ENCODE measurements around the gene MRPL1.

The MRPL1 gene

DNA sequence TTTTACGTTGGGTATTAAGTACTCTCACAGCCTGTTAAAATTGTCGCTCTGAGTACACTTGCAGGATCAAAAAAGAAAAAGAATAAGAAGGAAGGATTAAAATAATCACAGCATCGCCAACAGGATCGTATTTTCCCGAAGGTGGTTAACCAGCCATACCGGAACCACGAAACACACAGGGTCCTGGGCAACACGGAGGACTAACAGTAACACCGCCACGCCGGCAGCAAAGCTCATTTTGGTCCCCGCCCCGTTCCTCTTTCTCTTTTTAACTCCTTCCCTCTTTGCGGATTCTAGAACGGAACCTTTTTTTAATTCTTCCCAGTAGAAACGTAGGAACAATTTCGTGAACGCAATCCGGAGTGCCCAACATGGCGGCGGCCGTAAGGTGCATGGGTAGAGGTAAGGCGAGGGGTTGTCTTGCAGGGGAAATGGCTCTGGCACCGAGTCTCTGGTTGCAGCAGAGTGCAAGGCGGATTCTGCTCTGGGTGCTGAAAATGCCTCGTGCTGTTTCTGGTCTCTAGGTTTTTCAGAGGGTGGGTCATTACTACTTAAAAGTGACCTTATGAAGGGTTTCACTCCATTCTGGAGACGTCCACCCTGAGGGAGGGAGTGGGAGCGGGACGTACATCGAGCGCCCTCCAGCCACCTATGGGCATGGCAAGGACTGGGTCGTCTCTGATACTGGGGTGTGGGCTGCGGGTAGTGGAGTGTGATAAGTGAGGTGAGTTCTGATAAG lies at the start of gene MRPL1:
TSS of gene MRPL1 (plus strand) at position 353 of the 739 bp plus-strand sequence. CDS start at position 372, 19 bp downstream.
- peak within 1 kb of the TSS; percentile 82 for H3K4me3 ChIP-seq (ENCODE audit: low read depth, low read length)

DNA sequence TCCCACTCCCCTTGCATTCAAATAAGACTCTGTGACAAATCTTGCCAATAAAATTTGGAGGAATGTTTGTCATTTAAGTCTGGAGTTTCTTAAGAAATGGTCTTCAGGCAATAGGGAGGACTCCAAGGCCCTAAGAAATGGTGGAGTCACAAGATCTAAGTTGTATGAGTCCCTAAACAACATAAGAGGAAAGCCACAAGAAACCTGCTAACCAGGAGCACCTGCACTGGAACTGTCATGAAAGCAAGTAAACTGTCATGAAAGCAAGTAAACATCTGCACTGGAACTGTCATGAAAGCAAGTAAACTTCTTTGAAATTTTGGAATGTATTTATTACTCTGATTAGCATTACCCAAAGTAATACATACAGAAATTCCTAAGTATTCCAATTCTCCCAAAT lies 47.0 kb upstream of the MRPL1 start:
- no peak overlapping the region for H3K4me3 ChIP-seq (ENCODE audit: low read depth, low read length)

DNA sequence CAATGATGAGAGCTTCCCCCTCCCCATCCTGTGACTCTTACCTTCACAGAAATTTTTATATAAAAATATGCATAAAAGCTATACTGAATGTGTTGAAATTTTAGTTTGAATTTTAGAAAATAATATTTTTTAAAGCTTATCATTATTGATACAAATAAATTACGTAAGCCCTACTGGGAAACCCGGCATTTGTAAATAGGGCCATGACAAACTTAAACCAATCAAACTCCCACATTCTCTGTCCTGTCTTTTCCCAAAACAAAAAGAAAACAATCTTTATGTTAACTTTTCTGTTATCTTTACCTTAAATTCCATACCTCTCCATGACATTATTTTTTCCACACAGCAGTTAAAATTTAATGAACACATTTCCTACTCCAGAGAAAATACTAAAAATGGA lies 46.1 kb upstream of the MRPL1 start:
- no peak overlapping the region for H3K4me3 ChIP-seq (ENCODE audit: low read depth, low read length)

DNA sequence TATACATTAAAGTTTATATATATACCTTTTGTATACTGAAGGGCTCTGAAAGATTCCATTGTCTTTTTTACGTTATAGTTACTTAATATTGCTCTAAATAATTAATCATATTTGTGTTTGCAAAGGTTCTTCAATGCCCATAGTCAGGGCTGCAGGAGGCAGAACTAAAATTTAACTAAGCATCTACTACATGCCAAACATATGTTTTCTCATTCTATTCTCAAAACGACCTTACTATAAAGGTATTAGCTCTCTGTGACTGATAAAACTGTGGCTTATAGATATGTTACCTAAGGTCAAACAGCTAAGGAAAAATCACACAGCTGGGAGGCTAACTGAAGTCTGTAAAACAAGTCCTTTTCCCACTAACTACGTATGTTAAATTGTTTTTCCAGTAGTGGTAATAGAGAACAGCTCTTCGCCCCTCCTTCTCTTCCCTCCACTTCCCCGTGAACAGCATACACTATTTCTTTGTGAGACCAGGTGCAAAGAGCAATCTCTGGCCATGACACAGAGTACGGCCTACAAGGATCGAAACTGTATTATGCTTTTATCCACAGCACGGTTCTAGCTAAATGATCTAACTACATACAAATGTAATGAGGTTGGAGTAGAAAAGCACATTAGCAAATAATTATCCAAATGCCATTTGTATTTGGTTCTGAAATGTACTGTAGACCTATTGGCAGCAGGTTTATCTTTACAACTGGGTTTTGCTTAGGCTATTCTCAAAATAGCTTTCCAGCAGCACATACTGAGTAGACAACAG lies 45.1 kb upstream of the MRPL1 start:
- peak overlapping the region; percentile 80 for H3K4me3 ChIP-seq (ENCODE audit: low read depth, low read length)

DNA sequence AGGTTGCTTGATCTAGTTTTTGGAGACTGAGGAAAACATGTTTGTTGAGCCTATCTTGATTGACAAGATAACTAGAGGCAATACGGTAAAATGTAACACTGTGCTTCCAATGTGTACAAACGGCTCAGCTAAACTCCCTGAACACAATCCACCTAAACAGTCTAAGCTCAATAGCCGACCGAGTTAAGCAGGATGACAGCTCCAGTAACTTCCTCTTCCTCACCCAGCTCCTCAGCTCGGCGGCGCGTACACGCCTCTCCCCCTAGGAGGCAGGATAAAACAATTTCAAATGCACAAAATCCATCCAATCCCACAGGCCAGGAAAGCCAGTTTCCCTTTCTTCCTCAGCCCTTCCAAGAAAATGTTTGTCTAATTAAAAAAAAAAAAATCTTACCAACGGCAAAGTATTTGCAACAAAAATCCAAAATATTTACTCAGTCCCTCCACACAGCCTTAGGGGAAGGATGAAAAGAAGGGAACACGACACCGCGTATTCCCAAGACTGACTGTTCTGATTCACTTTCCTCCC lies 44.5 kb upstream of the MRPL1 start:
- peak overlapping the region; percentile 80 for H3K4me3 ChIP-seq (ENCODE audit: low read depth, low read length)

DNA sequence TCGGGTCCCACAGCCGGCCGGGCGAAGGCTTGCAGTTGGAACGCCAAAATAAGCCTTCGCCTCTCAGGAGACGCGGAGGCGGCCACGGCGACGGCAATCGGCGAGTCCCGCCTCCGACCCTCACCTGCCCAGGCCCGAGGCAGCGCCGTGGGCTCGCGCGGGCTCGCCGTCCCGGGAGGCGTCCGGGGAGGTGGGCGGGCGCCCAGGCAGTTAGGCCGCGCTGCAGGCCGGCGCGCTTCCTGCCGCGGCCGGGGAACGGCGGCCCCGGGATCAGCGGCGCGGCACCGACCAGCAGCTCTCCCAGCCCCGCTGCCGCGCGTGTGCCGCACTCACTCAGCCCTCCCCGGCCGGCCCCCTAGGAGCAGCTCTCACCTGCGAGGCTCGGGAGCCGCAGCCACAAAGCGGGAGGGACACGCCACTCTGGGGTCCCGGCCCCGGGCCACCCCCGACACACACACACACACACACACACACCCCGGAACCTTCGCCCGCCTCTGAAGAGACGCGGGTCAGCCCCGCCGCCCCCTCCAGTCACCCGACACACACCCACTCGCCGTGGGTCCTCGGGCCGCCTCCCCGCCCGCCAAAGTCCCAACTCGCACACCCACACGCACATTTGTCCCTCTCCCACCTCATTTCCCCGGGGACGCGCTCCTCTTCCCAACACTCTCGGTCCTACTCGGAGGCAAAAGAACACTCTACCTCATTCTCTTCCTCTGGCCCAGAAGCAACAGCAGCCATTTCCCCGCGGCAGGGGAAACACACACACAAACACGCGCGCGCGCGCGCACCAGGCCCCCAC lies 43.8 kb upstream of the MRPL1 start, which contains the start of gene CNOT6L:
TSS of gene CNOT6L (minus strand) at position 767 of the 802 bp plus-strand sequence. CDS start at position 707, 60 bp downstream.
- peak within 1 kb of the TSS; percentile 80 for H3K4me3 ChIP-seq (ENCODE audit: low read depth, low read length)

DNA sequence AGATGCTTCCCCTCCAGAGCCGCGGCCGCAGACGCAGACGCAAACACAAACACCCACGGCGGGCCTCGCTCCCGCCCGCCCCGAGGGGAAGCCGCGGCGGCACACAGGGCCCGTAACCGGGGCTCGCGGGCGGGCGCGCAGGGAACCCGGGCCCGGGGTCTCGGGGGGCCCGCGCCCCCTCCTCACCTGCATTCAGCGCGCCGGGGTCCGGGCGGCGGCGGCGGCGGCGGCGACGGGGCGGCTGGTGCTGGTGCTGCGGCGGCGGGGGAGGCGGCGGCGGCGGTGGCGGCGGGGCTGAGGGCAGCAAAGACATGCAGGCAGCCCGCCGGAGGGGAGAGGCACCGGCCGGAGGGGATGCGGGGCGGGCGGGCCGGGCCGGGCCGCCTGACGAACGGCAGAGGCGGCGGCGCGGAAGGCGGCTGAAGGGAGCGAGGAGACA lies 43.2 kb upstream of the MRPL1 start:
- peak overlapping the region; percentile 80 for H3K4me3 ChIP-seq (ENCODE audit: low read depth, low read length)

DNA sequence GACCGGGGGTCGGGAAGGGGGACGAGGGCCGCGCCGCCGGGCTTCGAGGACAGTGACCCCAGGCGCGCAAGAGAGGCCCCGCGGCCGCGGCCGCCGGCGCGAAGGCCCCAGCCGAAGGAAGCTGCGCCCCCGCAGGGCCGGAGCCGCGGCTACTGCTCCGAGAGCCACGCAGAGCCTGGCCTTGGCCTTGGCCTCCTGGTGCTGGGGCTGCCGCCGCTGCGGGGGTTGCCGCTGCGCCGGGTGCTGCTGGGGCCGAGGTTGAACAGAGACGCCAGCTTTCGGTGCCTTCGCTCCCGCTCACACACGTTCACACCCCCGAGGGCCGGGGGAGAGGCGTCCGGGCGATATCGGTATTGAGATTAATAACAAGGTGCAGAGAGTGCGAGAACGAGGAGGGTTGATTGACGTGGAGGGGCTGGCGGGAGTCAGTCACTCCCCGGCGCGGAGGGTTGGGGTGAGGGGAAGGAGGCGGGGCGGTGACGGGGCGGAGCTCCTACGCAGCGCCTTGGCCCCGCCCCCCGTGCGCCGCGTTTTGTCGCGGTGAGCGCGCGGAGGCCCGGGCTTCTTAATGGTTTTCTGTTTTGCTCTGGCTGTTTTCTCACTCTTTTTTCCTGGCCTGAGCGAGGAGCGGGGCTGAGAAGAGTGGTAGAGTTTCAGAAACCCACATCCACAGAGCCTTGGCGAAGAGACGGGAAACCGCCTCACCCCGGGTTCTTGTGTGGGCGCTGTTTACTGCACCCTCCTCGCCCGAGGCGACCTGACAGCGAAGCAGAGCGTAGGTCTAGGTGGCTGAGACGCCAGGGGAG lies 42.6 kb upstream of the MRPL1 start:
- H3K4me3 ChIP-seq (ENCODE audit: low read depth, low read length), result peak overlapping the region; percentile 79

DNA sequence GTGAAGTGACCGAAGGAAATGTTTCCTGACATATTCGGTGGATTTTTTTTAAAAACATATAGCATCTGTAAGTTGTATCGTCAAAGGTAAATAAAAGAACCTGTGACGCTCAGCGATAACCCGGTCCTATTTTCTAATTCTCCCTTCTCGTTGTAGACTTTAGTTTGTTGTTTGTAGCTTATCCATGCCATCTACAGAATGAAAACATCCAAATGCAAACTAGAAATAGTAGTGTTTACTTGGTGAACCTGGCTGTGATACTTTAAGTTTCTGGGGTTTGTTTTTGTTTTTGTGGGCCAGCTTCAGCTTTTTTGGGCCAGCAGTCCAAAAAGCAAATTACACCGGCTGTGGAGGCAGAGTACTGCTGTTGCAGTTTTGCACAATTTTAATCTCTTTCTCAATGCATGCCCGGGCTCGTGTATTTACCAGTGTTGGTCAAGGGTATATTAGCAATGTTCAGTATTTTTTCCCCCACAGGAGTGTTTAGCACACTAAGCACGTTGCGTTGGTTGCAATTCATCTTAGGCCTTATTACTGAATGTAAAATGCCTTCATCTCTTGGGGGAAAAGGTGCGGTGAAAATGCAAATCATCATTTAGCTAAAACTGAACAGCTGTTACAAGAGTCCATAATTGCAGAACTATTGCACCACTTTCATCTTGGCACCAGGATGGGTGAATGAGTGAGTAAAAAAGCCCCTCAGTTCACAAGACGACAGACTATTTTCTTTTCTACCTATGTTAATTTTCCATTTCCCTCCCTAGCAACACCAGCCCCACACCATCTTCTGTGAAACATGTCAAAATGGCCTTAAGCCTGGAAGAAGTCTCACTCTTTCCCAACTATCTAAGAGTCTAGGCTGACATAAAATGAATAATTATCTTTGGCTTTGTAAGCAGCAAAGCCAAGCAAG lies 41.7 kb upstream of the MRPL1 start:
- H3K4me3 ChIP-seq (ENCODE audit: low read depth, low read length), result peak overlapping the region; percentile 79

DNA sequence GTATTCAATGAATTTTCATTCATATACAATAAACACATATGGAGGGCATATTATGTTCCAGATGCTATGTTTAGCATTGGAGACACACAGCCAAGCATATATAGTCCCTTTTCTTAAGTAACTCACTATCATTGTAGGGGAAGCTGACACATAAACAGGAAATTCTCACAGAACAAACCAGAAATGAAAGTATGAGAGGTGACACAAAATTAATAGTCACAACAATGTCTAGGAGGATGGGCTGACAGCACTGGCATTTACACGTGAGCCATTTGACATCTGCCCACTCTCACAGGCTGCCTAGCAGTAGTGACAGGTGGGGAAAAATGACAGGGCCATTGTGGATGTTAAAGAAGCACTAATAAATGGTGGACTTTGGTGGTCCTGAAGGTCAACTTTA lies 40.9 kb upstream of the MRPL1 start:
- H3K4me3 ChIP-seq (ENCODE audit: low read depth, low read length), result no peak overlapping the region

DNA sequence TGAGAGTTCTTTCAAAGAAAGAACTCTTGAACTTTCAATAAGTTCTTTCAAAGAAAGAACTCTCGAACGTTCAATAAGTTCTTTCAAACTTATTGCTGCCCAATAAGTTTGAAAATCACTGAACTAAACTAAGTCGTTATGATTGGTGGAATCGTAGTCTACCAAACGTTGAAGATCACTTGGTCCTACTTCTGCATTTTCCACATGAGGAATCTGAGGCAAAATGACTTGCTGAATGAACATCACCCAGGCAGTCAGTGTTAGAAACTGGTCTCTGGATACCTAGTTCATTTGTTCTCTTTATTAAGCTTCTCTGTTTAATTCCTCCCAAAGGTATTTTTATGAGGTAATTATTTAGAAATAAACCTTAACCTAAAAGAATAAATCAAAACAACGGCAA lies 36.4 kb upstream of the MRPL1 start:
- H3K4me3 ChIP-seq (ENCODE audit: low read depth, low read length), result no peak overlapping the region

DNA sequence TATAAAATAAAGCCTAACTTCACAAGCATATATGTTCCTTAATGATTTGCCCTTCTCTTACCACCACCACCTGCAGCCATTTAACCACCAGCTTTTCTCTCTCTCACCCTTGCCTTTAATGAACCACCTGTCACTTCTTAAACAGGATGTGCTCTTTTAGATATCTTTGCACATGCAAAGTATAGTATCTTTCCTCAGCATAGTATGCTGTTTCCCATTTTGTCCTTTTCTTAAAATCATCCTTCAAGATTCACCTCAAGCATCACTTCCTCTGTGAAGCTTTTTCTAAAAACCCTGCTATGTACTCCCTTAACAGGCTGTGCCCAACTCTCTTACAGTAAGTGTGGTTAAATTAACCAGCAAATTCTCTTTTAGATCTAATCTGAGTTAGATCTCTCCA lies 35.3 kb upstream of the MRPL1 start:
- H3K4me3 ChIP-seq (ENCODE audit: low read depth, low read length), result no peak overlapping the region

DNA sequence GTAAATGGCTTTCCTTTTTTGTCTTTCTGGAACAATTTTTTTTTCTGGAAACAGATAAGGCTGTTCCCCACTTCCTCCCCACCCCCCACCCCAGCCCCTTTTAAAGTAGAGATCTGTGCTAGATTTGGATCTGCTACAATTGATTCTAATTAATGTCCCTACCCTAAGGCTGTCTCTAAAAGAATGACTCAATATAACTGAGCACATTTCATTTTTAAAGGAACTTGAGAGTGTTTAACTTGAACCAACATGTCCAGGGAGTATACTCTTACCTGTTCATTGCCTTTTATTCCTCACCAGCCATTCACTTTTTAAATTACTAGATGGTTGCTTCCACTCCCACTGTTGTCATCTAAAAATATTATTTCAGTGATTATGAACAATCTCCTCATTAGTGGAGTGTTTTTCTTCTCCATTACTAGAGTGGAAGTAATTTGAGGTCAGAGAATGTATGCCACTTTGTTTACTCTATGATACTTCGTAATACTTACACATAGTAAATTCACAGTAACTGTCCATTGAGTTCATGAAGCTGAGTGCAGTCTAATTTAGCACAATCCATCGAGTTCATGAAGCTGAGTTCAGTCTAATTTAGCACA lies 29.4 kb upstream of the MRPL1 start:
- no peak overlapping the region for H3K4me3 ChIP-seq (ENCODE audit: low read depth, low read length)

DNA sequence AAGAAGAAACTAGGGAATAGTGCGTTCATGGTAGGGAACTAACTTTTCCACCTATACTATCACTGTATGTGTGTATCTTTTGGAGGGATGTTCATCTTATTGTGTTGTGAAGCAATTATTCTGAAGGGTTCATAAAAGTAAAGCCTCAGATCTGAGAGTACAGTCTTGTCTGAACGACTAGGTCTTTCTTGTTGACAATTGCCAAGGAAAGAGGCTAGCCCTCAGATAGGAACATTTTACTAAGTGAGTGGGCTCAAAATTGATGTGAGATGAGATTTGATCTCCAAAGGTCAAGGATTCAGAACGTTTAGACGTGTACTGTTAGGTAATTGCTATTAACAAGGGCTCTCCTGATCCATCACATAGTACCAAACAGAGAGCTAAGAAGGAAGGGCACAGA lies 28.2 kb upstream of the MRPL1 start:
- no peak overlapping the region for H3K4me3 ChIP-seq (ENCODE audit: low read depth, low read length)

DNA sequence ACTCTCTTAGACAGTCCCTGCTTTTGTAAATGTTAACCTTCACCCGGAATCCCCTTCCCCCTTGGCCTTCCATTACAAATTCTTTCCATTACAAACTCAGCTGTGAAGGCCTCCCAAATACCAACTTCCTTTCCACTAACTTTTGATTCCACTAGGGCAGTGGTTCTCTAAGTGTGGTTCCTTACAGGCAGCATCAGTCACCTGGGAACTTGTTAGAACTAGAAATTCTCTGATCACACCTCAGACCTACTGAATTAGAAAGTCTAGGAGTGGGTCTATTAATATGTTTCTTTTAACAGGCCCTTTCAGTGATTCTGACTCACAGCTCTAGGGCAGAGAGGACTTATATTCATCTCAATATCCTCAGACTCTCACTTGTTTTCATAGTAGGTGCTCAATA lies 19.0 kb upstream of the MRPL1 start:
- no peak overlapping the region for H3K4me3 ChIP-seq (ENCODE audit: low read depth, low read length)

DNA sequence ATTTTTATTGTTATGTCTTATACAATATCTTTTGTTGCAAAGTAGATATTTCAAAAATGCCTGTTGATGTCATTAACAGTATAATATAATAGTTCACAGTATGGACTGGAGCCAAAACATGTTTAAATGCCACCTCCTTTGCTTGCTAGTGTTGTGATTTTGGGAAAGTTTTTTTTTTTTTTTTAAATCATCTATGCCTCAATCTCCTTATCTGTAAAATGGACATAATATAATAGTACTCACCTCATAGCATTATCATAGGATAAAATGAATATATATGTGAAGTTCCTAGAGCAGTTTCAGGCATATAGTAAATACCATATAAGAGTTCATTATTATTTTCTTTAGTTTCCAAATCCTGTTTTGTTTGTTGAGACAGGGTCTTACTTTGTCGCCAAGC lies 18.3 kb upstream of the MRPL1 start:
- no peak overlapping the region for H3K4me3 ChIP-seq (ENCODE audit: low read depth, low read length)

DNA sequence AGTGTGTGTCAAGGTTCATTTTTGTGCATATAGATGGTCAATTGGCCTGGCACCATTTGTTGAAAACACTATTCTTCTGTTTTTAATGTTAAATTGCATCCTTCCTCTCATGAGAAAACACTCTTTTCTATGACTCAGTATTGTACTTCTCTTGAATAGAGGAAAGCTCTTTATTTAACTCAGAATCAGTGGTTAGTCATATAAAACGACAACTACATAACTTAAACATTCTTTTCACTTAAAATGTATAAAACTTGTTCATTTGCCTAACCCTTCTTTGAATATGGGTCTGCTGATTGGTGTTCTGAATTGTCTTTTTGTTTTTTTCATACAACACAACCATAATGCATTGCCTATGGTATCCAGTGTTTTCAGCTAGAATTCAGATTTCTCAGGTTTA lies 17.2 kb upstream of the MRPL1 start:
- no peak overlapping the region for H3K4me3 ChIP-seq (ENCODE audit: low read depth, low read length)

DNA sequence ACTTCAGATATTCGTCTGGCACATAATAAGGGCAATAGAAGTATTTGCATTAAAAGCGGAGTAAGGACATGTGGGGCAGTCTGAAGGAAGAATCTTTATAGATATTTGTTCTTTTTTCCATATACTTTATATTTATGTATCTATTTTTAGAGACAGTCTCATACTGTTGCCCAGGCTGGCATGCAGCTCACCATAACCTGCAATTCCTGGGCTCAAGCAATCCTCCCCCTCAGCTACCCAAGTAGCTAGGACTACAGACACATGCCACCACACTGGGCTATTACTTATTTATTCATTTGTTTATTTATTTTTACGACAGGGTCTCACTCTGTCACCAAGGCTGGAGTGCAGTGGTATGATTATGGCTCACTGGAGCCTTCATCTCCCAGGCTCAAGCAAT lies 16.7 kb upstream of the MRPL1 start:
- H3K4me3 ChIP-seq (ENCODE audit: low read depth, low read length), result no peak overlapping the region

DNA sequence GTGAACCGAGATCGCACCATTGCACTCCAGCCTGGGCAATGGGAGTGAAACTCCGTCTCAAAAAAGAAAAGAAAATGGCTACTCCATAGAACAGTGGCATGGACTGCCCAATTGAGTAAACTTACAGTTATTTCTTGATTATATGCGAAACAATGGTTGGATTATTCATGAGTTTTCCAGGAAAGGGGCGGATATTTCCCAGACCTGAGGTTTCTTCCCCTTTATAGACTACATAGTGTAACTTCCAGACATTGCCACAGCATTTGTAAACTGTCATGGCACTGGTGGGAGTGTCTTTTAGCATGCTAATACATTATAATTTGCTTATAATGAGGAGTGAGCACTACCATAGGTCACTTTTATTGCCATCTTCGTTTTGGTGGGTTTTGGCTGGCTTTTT lies 14.1 kb upstream of the MRPL1 start:
- H3K4me3 ChIP-seq (ENCODE audit: low read depth, low read length), result no peak overlapping the region

All from iPS-11a (cell line).